Astrocyte of the cerebellum (primary cell): ENCODE results near the gene TTLL5.

ENCODE experiments used
- DNase-seq: peaks from one replicate; pipeline ENCODE4 v3.0.0-alpha.2; 2011; ENCODE audit warnings: low read depth
- H3K4me3 ChIP-seq: 2 replicates; pipeline ENCODE4 v1.5.1; 2011; ENCODE audit warnings: mild to moderate bottlenecking, low read depth, low read length, moderate library complexity
- CTCF ChIP-seq: IDR thresholded peaks from 2 replicates; pipeline ENCODE4 v1.5.1; 2012; ENCODE audit warnings: low read length, low read depth, moderate library complexity, mild to moderate bottlenecking; ENCODE audit errors: missing control alignments
- in situ Hi-C: cut with HindIII; loops from 2 replicates; pipeline ENCODE4 v1.10.0; 2017; ENCODE audit warnings: low sequenced_read_pairs

TTLL5 gene

GRCh38 chr14:75876530-75876929, 215.5 kb downstream of the TTLL5 start:
- H3K4me3 ChIP-seq, result no peak overlapping the region
- peak; percentile 36 for DNase-seq
- no peak for TF ChIP-seq CTCF
- in situ Hi-C loops, result no loop called here

GRCh38 chr14:75877292-75877691, 216.2 kb downstream of the TTLL5 start:
- no peak for TF ChIP-seq CTCF
- DNase-seq, result peak; percentile 92
- H3K4me3 ChIP-seq, result no peak overlapping the region
- in situ Hi-C loops, result no loop called here

- DNase-seq, result no peak
- no peak overlapping the region for H3K4me3 ChIP-seq
- in situ Hi-C loops, result no loop called here
- no peak for TF ChIP-seq CTCF
These were observed 216.8 kb downstream of the TTLL5 start for GRCh38 chr14:75877884-75878283.

- H3K4me3 ChIP-seq, result no peak overlapping the region
- in situ Hi-C loops, result no loop called here
- DNase-seq, result peak; percentile 43
- no peak for TF ChIP-seq CTCF
These were observed 218.0 kb downstream of the TTLL5 start for GRCh38 chr14:75879031-75879430.

GRCh38 chr14:75880512-75880911, 219.5 kb downstream of the TTLL5 start:
- TF ChIP-seq CTCF, result no peak
- in situ Hi-C loops, result no loop called here
- no peak overlapping the region for H3K4me3 ChIP-seq
- DNase-seq, result no peak

- no peak for TF ChIP-seq CTCF
- in situ Hi-C loops, result no loop called here
- H3K4me3 ChIP-seq, result no peak overlapping the region
- DNase-seq, result no peak
These were observed 220.9 kb downstream of the TTLL5 start for GRCh38 chr14:75881994-75882393.

GRCh38 chr14:75884198-75884611, 223.2 kb downstream of the TTLL5 start:
- TF ChIP-seq CTCF, result peak; percentile 32
- in situ Hi-C loops, result no loop called here
- DNase-seq, result peak; percentile 94
- H3K4me3 ChIP-seq, result no peak overlapping the region
